ENCODE data around the gene ALDH1A3.

DNA sequence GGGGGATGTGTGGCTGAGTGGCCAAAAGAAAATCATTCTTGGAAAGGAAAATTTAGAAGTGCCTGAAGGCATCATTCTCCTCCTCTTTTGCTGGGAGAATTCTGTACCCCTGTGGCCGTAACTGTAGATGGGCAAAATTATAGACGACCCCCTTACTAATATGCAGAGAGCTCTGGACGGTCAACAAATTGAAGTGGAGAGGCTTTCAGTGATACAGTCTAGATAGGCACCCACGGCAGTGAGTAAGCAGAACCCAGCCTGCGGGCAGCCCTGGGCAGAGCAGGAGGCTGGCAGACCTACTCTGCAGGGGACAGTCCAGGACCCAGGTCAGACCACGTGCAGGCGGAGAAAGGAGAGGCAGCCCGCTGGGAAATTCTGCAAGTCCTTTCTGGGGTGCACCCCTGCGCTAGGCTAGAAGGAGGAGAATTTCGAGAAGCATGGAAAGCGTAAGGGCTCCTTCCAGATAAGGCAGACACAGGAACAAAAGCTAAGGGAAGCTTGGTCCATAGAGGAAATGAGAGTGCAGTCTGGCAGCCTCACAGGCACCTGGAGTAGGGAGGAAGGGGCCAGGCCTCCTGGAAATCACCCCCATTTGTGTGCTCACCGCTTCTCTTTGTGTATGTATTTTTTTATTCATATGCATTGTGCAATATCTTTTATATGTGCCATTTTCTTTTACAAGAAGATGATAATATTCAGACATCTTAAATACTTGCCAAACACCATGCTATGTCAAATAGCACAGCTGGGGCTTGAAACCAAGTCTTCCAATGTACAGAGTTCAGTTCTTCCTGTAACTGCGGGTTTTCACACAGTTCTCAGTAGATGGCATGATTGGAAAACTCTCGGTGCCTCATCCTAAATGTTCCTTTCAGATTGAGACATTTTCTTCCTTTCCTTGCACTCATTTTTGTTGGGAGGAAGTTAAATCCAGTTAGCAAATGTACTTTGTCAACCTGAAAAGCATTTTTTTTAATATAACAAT is 79.7 kb downstream of the ALDH1A3 start:
- TF ChIP-seq POLR2A (IDR thresholded peaks at IDR 0.05), result no peak
- TF ChIP-seq CTCF (IDR thresholded peaks at IDR 0.05), result no peak
